B cell (primary cell): Measurements from ENCODE around the gene UBXN2A.

ENCODE experiments used
- CTCF ChIP-seq: fragments of 200-600 bp; IDR thresholded peaks from one replicate; pipeline ENCODE4 v1.8.0; 2022; ENCODE audit warnings: antibody characterized with exemption, mild to moderate bottlenecking
- EZH2 ChIP-seq: IDR thresholded peaks from 2 replicates; pipeline ENCODE4 v1.6.1; 2012; ENCODE audit warnings: borderline replicate concordance, low read depth, mild to moderate bottlenecking, moderate library complexity, low read length; ENCODE audit not compliant: insufficient read depth, poor library complexity, severe bottlenecking

- TF ChIP-seq CTCF (no peak), EZH2 (no peak)
Measured at GRCh38 chr2:24009680-24010476, 69.6 kb downstream of the UBXN2A start, which contains the start of gene MFSD2B.
